Stimulated activated CD8-positive, alpha-beta memory T cell treated with anti-CD3 and anti-CD28 coated beads, Interleukin-4, amount 100 ng/mL, for 48 hours (primary cell): Measurements from ENCODE around the gene EPN3.
A peak's percentile ranks its signal among the peaks of the same experiment; 100 is the strongest.

ENCODE experiments used
- DNase-seq: peaks from one replicate; pipeline ENCODE4 v3.0.0-alpha.2; 2020

Gene EPN3

GRCh38 chr17:50535407-50535806 lies 2.9 kb downstream of the EPN3 start:
- no peak for DNase-seq

- no peak for DNase-seq
These were observed 4.4 kb downstream of the EPN3 start for GRCh38 chr17:50536683-50537646.

- DNase-seq: no peak
These were observed 5.4 kb downstream of the EPN3 start for GRCh38 chr17:50537721-50538548.

GRCh38 chr17:50538549-50539410 lies 6.2 kb downstream of the EPN3 start:
- DNase-seq: no peak

- no peak for DNase-seq
These were observed 7.4 kb downstream of the EPN3 start for GRCh38 chr17:50539762-50540559.

GRCh38 chr17:50540560-50541401 lies 8.2 kb downstream of the EPN3 start:
- no peak for DNase-seq

- DNase-seq: no peak
These were observed 8.8 kb downstream of the EPN3 start for GRCh38 chr17:50541402-50541715.

- peak; percentile 89 for DNase-seq
These were observed 9.5 kb downstream of the EPN3 start for GRCh38 chr17:50541716-50542688.

- no peak for DNase-seq
These were observed 10.6 kb downstream of the EPN3 start for GRCh38 chr17:50542795-50543774.

- DNase-seq: no peak
These were observed 12.0 kb downstream of the EPN3 start for GRCh38 chr17:50544516-50544915.

GRCh38 chr17:50545311-50545710 lies 12.8 kb downstream of the EPN3 start:
- DNase-seq: no peak

- no peak for DNase-seq
These were observed 14.1 kb downstream of the EPN3 start for GRCh38 chr17:50546701-50547034.

- DNase-seq: peak; percentile 91
These were observed 14.7 kb downstream of the EPN3 start, which contains the start of gene SPATA20 for GRCh38 chr17:50547035-50547735. SPATA20 (plus strand) TSS chr17:50547174; CDS start chr17:50547209, 35 bp downstream.

- no peak for DNase-seq
These were observed 15.2 kb downstream of the EPN3 start for GRCh38 chr17:50547736-50548083.

GRCh38 chr17:50548831-50549230 lies 16.3 kb downstream of the EPN3 start:
- DNase-seq: no peak

- DNase-seq: no peak
These were observed 16.9 kb downstream of the EPN3 start for GRCh38 chr17:50549256-50549941.

- DNase-seq: no peak
These were observed 17.4 kb downstream of the EPN3 start for GRCh38 chr17:50549969-50550368.
